ENCODE data around the gene MIER1.

The MIER1 gene

GRCh38 chr1:66933887-66934700, 9.3 kb downstream of the MIER1 start:
- no peak for DNase-seq (ENCODE audit: low spot score)
- no peak for TF ChIP-seq CTCF (IDR thresholded peaks at IDR 0.05; ENCODE audit: borderline replicate concordance, control extremely low read depth, extremely low read depth, insufficient read depth, missing control alignments)
- in situ Hi-C loops (cut with MboI; ENCODE audit: low sequenced_read_pairs, unreplicated experiment): loop anchor here (25.0 kb wide), 1 partner anchor 597 kb away; no protein-coding TSS in a partner anchor

GRCh38 chr1:66937529-66938234, 12.9 kb downstream of the MIER1 start:
- in situ Hi-C loops (cut with MboI; ENCODE audit: low sequenced_read_pairs, unreplicated experiment): loop anchor here (25.0 kb wide), 1 partner anchor 600 kb away; no protein-coding TSS in a partner anchor
- no peak for TF ChIP-seq CTCF (IDR thresholded peaks at IDR 0.05; ENCODE audit: borderline replicate concordance, control extremely low read depth, extremely low read depth, insufficient read depth, missing control alignments)
- DNase-seq (ENCODE audit: low spot score): no peak

GRCh38 chr1:66938613-66939012, 13.8 kb downstream of the MIER1 start:
- in situ Hi-C loops (cut with MboI; ENCODE audit: low sequenced_read_pairs, unreplicated experiment): loop anchor here (25.0 kb wide), 1 partner anchor 601 kb away; no protein-coding TSS in a partner anchor
- no peak for TF ChIP-seq CTCF (IDR thresholded peaks at IDR 0.05; ENCODE audit: borderline replicate concordance, control extremely low read depth, extremely low read depth, insufficient read depth, missing control alignments)
- DNase-seq (ENCODE audit: low spot score): no peak

- no peak for TF ChIP-seq CTCF (IDR thresholded peaks at IDR 0.05; ENCODE audit: borderline replicate concordance, control extremely low read depth, extremely low read depth, insufficient read depth, missing control alignments)
- in situ Hi-C loops (cut with MboI; ENCODE audit: low sequenced_read_pairs, unreplicated experiment): loop anchor here (25.0 kb wide), 1 partner anchor 604 kb away; no protein-coding TSS in a partner anchor
Measured at GRCh38 chr1:66940981-66941380, 16.2 kb downstream of the MIER1 start.

GRCh38 chr1:66943361-66943969, 18.7 kb downstream of the MIER1 start:
- in situ Hi-C loops (cut with MboI; ENCODE audit: low sequenced_read_pairs, unreplicated experiment): loop anchor here (25.0 kb wide), 1 partner anchor 606 kb away; no protein-coding TSS in a partner anchor
- no peak for TF ChIP-seq CTCF (IDR thresholded peaks at IDR 0.05; ENCODE audit: borderline replicate concordance, control extremely low read depth, extremely low read depth, insufficient read depth, missing control alignments)
- DNase-seq (ENCODE audit: low spot score): no peak

More at GRCh38 chr1:66940981-66941380, 16.2 kb downstream of the MIER1 start:
- DNase-seq (ENCODE audit: low spot score): no peak

All from GM13976 (cell line).